Parathyroid adenoma (tissue), 2 donors: Measurements from ENCODE around the gene HELZ.

Experiments
- H2AFZ ChIP-seq: fragments of 300-600 bp; sonication (generic); one replicate; pipeline ENCODE4 v1.7.0; 2017; ENCODE audit warnings: antibody characterized with exemption, mild to moderate bottlenecking
- H3K27ac ChIP-seq: fragments of 300-600 bp; sonication (generic); one replicate; pipeline ENCODE4 v1.7.0; 2017
- H3K27me3 ChIP-seq: fragments of 300-600 bp; sonication (generic); one replicate; pipeline ENCODE4 v1.7.0; 2017; ENCODE audit warnings: low read length; ENCODE audit not compliant: control insufficient read depth, insufficient read depth
- H3K36me3 ChIP-seq: fragments of 300-600 bp; sonication (generic); one replicate; pipeline ENCODE4 v1.7.0; 2017; ENCODE audit warnings: low read length; ENCODE audit not compliant: control insufficient read depth, insufficient read depth
- H3K4me1 ChIP-seq: fragments of 300-600 bp; sonication (generic); one replicate; pipeline ENCODE4 v1.7.0; 2017; ENCODE audit warnings: control low read depth
- H3K4me2 ChIP-seq: fragments of 300-600 bp; sonication (generic); one replicate; pipeline ENCODE4 v1.7.0; 2017; ENCODE audit warnings: low read length
- H3K4me3 ChIP-seq: fragments of 300-600 bp; sonication (generic); one replicate; pipeline ENCODE4 v1.7.0; 2017; ENCODE audit warnings: low read depth, low read length
- H3K79me2 ChIP-seq: fragments of 300-600 bp; sonication (generic); one replicate; pipeline ENCODE4 v1.7.0; 2017; ENCODE audit warnings: control low read depth
- H3K9ac ChIP-seq: fragments of 300-600 bp; sonication (generic); one replicate; pipeline ENCODE4 v1.7.0; 2017; ENCODE audit warnings: mild to moderate bottlenecking
- H3K9me3 ChIP-seq: fragments of 300-600 bp; sonication (generic); one replicate; pipeline ENCODE4 v1.7.0; 2017; ENCODE audit warnings: low read length; ENCODE audit not compliant: control insufficient read depth
- TF ChIP-seq, protein P1 (sequence below): fragments of 300-600 bp; sonication (generic); IDR thresholded peaks from one replicate; pipeline ENCODE4 v1.7.0; 2017; ENCODE audit warnings: antibody characterized with exemption, mild to moderate bottlenecking
- donor health status: primary hyperparathyroidism.

Gene HELZ

GRCh38 chr17:67025216-67025792 lies 219.7 kb downstream of the HELZ start:
- H3K9ac ChIP-seq = no peak overlapping the region
- no peaks in the 10 kb centered on the region for H3K79me2 ChIP-seq
- H3K9me3 ChIP-seq = no peaks in the 10 kb centered on the region
- no peak overlapping the region for H3K4me3 ChIP-seq
- no peak overlapping the region for H3K4me2 ChIP-seq
- H3K4me1 ChIP-seq = no peaks in the 10 kb centered on the region
- no peaks in the 10 kb centered on the region for H3K27me3 ChIP-seq
- no peaks in the 10 kb centered on the region for H3K36me3 ChIP-seq
- TF ChIP-seq, protein P1, sequence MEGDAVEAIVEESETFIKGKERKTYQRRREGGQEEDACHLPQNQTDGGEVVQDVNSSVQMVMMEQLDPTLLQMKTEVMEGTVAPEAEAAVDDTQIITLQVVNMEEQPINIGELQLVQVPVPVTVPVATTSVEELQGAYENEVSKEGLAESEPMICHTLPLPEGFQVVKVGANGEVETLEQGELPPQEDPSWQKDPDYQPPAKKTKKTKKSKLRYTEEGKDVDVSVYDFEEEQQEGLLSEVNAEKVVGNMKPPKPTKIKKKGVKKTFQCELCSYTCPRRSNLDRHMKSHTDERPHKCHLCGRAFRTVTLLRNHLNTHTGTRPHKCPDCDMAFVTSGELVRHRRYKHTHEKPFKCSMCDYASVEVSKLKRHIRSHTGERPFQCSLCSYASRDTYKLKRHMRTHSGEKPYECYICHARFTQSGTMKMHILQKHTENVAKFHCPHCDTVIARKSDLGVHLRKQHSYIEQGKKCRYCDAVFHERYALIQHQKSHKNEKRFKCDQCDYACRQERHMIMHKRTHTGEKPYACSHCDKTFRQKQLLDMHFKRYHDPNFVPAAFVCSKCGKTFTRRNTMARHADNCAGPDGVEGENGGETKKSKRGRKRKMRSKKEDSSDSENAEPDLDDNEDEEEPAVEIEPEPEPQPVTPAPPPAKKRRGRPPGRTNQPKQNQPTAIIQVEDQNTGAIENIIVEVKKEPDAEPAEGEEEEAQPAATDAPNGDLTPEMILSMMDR = no peak
- H2AFZ ChIP-seq = no peak overlapping the region
- H3K27ac ChIP-seq = no peak overlapping the region

DNA sequence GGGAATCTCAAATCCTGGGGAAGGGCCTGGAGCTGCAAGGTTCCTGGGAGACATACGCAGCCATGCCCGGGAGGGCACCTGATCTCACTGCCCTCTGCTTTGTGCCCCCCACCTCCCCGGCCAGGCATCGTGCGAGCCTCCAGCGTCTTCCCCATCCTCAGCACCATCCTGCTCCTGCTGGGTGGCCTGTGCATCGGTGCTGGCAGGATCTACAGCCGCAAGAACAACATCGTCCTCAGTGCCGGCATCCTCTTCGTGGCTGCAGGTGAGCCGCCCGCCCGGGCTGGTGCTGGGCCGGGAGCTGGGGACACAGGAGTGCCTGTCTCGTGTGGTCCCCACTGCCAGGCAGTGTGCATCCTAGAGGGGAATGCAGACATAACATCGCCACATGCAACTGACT lies 220.3 kb downstream of the HELZ start:
- Histone ChIP-seq H3K4me1 (no peaks in the 10 kb centered on the region), H3K36me3 (no peaks in the 10 kb centered on the region), H3K4me2 (no peak overlapping the region), H3K79me2 (no peaks in the 10 kb centered on the region), H3K27ac (no peak overlapping the region), H2AFZ (no peak overlapping the region), H3K9me3 (no peaks in the 10 kb centered on the region), H3K4me3 (no peak overlapping the region), H3K27me3 (no peaks in the 10 kb centered on the region), H3K9ac (no peak overlapping the region)
- TF ChIP-seq, protein P1 = no peak

GRCh38 chr17:67022451-67022810 lies 222.6 kb downstream of the HELZ start:
- no peaks in the 10 kb centered on the region for H3K9me3 ChIP-seq
- TF ChIP-seq, protein P1 = no peak
- no peak overlapping the region for H3K4me2 ChIP-seq
- H3K79me2 ChIP-seq = no peaks in the 10 kb centered on the region
- no peaks in the 10 kb centered on the region for H3K4me1 ChIP-seq
- H3K4me3 ChIP-seq = no peak overlapping the region
- no peaks in the 10 kb centered on the region for H3K27me3 ChIP-seq
- no peak overlapping the region for H3K9ac ChIP-seq
- no peaks in the 10 kb centered on the region for H3K36me3 ChIP-seq
- H2AFZ ChIP-seq = no peak overlapping the region
- no peak overlapping the region for H3K27ac ChIP-seq

DNA sequence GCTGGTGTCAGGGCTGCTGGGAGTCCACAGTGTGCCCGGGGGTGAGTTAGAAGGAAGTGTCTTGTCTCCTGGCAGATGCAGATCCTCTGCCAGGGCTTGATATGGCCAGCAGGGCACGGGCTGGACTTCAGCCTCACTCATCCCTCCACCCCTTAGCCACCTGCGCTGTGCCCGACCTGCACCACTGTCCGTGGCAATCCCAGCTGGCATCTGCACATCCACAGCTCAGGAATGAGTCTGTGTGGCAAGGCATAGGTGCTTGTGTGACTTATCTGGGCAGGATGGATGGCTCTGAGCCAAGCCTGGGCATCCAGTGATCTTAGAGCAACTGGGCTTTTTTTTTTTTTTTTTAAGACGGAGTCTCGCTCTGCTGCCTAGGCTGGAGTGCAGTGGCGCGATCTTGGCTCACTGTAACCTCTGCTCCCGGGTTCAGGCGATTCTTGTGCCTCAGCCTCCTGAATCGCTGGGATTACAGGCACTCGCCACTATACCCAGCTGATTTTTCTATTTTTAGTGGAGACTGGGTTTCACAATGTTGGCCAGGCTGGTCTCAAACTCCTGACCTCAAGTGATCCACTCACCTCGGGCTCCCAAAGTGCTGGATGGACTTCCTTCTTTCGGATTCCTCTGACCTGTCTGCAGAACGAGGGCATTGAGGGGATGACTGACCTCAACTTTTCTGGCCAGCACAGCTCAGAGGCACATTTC lies 223.1 kb downstream of the HELZ start:
- Histone ChIP-seq H3K9me3 (no peaks in the 10 kb centered on the region), H3K27me3 (no peaks in the 10 kb centered on the region), H3K4me2 (no peak overlapping the region), H3K4me3 (no peak overlapping the region), H3K9ac (no peak overlapping the region), H3K79me2 (no peaks in the 10 kb centered on the region), H3K27ac (no peak overlapping the region), H2AFZ (no peak overlapping the region), H3K36me3 (no peaks in the 10 kb centered on the region), H3K4me1 (no peaks in the 10 kb centered on the region)
- TF ChIP-seq, protein P1 = no peak

GRCh38 chr17:67021196-67021595 lies 223.8 kb downstream of the HELZ start:
- H2AFZ ChIP-seq = no peak overlapping the region
- no peaks in the 10 kb centered on the region for H3K36me3 ChIP-seq
- H3K79me2 ChIP-seq = no peaks in the 10 kb centered on the region
- TF ChIP-seq, protein P1 = no peak
- no peaks in the 10 kb centered on the region for H3K27me3 ChIP-seq
- H3K4me3 ChIP-seq = no peak overlapping the region
- no peak overlapping the region for H3K4me2 ChIP-seq
- no peak overlapping the region for H3K27ac ChIP-seq
- H3K9ac ChIP-seq = no peak overlapping the region
- no peaks in the 10 kb centered on the region for H3K9me3 ChIP-seq
- no peaks in the 10 kb centered on the region for H3K4me1 ChIP-seq
